Neural cell (in vitro differentiated cells): ENCODE results near the gene GABRG3. TPM values are rescaled to one million over a fixed set of nuclear protein-coding genes. Genes with fewer than 3 reads are reported as not detected.

Experiments used
- H2AFZ ChIP-seq: fragments of 200-600, 300-800 bp; sonication (generic), shearing (Covaris generic); 2 replicates; pipeline ENCODE4 v1.6.0; 2014; ENCODE audit warnings: low read depth, mild to moderate bottlenecking, antibody characterized with exemption, low read length, moderate library complexity
- H3F3A ChIP-seq: fragments of 200-600 bp; shearing (Covaris generic); 2 replicates; pipeline ENCODE4 v1.6.1; 2016; ENCODE audit warnings: mild to moderate bottlenecking, moderate library complexity, mixed read lengths, antibody characterized with exemption, low read length; ENCODE audit not compliant: insufficient read depth, poor library complexity, severe bottlenecking
- H3K27ac ChIP-seq: fragments of 200-600, 300-800 bp; sonication (generic), shearing (Covaris generic); 2 replicates; pipeline ENCODE4 v1.5.1; 2014; ENCODE audit warnings: mild to moderate bottlenecking, low read length, moderate library complexity
- H3K27me3 ChIP-seq: fragments of 300-800, 200-600 bp; sonication (generic), shearing (Covaris generic); 2 replicates; pipeline ENCODE4 v1.6.0; 2014; ENCODE audit warnings: mild to moderate bottlenecking, low read depth, low read length, moderate library complexity; ENCODE audit not compliant: insufficient read depth
- H3K36me3 ChIP-seq: fragments of 300-800, 200-600 bp; sonication (generic), shearing (Covaris generic); 2 replicates; pipeline ENCODE4 v1.5.1; 2014; ENCODE audit warnings: mild to moderate bottlenecking, antibody characterized with exemption, low read length, moderate library complexity; ENCODE audit not compliant: insufficient read depth
- H3K4me2 ChIP-seq: fragments of 300-800, 200-600 bp; sonication (generic), shearing (Covaris generic); 2 replicates; pipeline ENCODE4 v1.6.0; 2014; ENCODE audit warnings: mild to moderate bottlenecking, low read length
- H3K4me3 ChIP-seq: fragments of 300-800, 200-600 bp; sonication (generic), shearing (Covaris generic); 2 replicates; pipeline ENCODE4 v1.5.1; 2014; ENCODE audit warnings: mild to moderate bottlenecking, low read length, moderate library complexity
- H3K79me2 ChIP-seq: fragments of 200-600 bp; shearing (Covaris generic); replicated peaks from 2 replicates; pipeline ENCODE4 v1.6.0; 2014; ENCODE audit warnings: mild to moderate bottlenecking, low read length, moderate library complexity; ENCODE audit not compliant: insufficient read depth
- H3K9ac ChIP-seq: fragments of 300-800, 200-600 bp; sonication (generic), shearing (Covaris generic); 2 replicates; pipeline ENCODE4 v1.6.1; 2016; ENCODE audit warnings: mild to moderate bottlenecking, low read length, mixed read lengths
- H3K9me2 ChIP-seq: fragments of 200-600 bp; shearing (Covaris generic); 2 replicates; pipeline ENCODE4 v1.6.1; 2016; ENCODE audit warnings: mild to moderate bottlenecking, low read length, mixed read lengths; ENCODE audit not compliant: insufficient read depth
- H3K9me3 ChIP-seq: fragments of 200-600, 300-800 bp; sonication (generic), shearing (Covaris generic); 2 replicates; pipeline ENCODE4 v1.6.1; 2016; ENCODE audit warnings: mild to moderate bottlenecking, mixed run types, low read length, moderate library complexity, mixed read lengths
- H4K20me1 ChIP-seq: fragments of 200-600 bp; shearing (Covaris generic); 2 replicates; pipeline ENCODE4 v1.6.1; 2016; ENCODE audit warnings: mild to moderate bottlenecking, mixed run types; ENCODE audit not compliant: insufficient read depth
- CTCF ChIP-seq: fragments of 450-650 bp; IDR thresholded peaks from 2 replicates; pipeline ENCODE4 v1.5.1; 2014; ENCODE audit warnings: antibody characterized with exemption, mild to moderate bottlenecking, moderate library complexity; ENCODE audit not compliant: poor library complexity, severe bottlenecking
- EP300 ChIP-seq: fragments of 450-650 bp; conservative IDR thresholded peaks from 2 replicates; pipeline ENCODE4 v1.6.1; 2014; ENCODE audit warnings: antibody characterized with exemption, mild to moderate bottlenecking, moderate library complexity; ENCODE audit not compliant: poor library complexity, severe bottlenecking
- EZH2 ChIP-seq: fragments of 200-600, 300-800 bp; shearing (Covaris generic), sonication (generic); IDR thresholded peaks from 2 replicates; pipeline ENCODE4 v1.6.1; 2014; ENCODE audit warnings: antibody characterized with exemption, low read length, borderline replicate concordance, mild to moderate bottlenecking; ENCODE audit not compliant: insufficient read depth, poor library complexity, severe bottlenecking
- MXI1 ChIP-seq: fragments of 450-650 bp; conservative IDR thresholded peaks from 2 replicates; pipeline ENCODE4 v1.6.1; 2014; ENCODE audit warnings: antibody characterized with exemption, mild to moderate bottlenecking; ENCODE audit not compliant: poor library complexity, severe bottlenecking
- POLR2AphosphoS5 ChIP-seq: IDR thresholded peaks from 2 replicates; pipeline ENCODE4 v1.6.1; 2012
- RAD21 ChIP-seq: fragments of 450-650 bp; conservative IDR thresholded peaks from 2 replicates; pipeline ENCODE4 v1.6.1; 2014; ENCODE audit warnings: antibody characterized with exemption, mild to moderate bottlenecking, moderate library complexity
- REST ChIP-seq: IDR thresholded peaks from 2 replicates; pipeline ENCODE4 v1.6.1; 2012; ENCODE audit warnings: borderline replicate concordance
- SMC3 ChIP-seq: fragments of 450-650 bp; conservative IDR thresholded peaks from 2 replicates; pipeline ENCODE4 v1.6.1; 2014; ENCODE audit warnings: antibody characterized with exemption, mild to moderate bottlenecking, moderate library complexity; ENCODE audit not compliant: poor library complexity
- TAF1 ChIP-seq: IDR thresholded peaks from 2 replicates; pipeline ENCODE4 v1.6.1; 2012; ENCODE audit warnings: low read depth
- polyA plus RNA-seq: library from polyadenylated mRNA; depleted of rRNA; stranded (reverse); fragments of >200 nt; gene quantifications from 2 replicates; pipeline ENCODE4 v1.2.3, GENCODE V29; 2014

The GABRG3 gene
- polyA plus RNA-seq, 1 donor from 2014 or later, result 1.2 TPM

GRCh38 chr15:26926081-26926480, 44.9 kb upstream of the GABRG3 start:
- Histone ChIP-seq H2AFZ (no peak overlapping the region), H3K27ac (no peak overlapping the region), H3K4me3 (no peak overlapping the region), H3K9me2 (no peaks in the 10 kb centered on the region), H3K9me3 (no peaks in the 10 kb centered on the region), H3K79me2 (no peaks in the 10 kb centered on the region), H4K20me1 (no peaks in the 10 kb centered on the region), H3K4me2 (no peak overlapping the region), H3K27me3 (no peaks in the 10 kb centered on the region), H3K9ac (no peak overlapping the region), H3K36me3 (no peaks in the 10 kb centered on the region), H3F3A (no peaks in the 10 kb centered on the region)
- TF ChIP-seq REST, result no peak
- TF ChIP-seq CTCF, result no peak
- TF ChIP-seq SMC3, result no peak
- no peak for TF ChIP-seq POLR2AphosphoS5
- no peak for TF ChIP-seq MXI1
- no peak for TF ChIP-seq EZH2

- Histone ChIP-seq H2AFZ (no peak overlapping the region), H3K27me3 (no peaks in the 10 kb centered on the region), H3K9me2 (no peaks in the 10 kb centered on the region), H3K4me3 (no peak overlapping the region), H3K4me2 (no peak overlapping the region), H3K9me3 (no peaks in the 10 kb centered on the region), H3K79me2 (no peaks in the 10 kb centered on the region), H3K36me3 (no peaks in the 10 kb centered on the region), H3K9ac (no peak overlapping the region), H3K27ac (peak overlapping the region; percentile 17), H4K20me1 (no peaks in the 10 kb centered on the region), H3F3A (no peaks in the 10 kb centered on the region)
- no peak for TF ChIP-seq TAF1
- TF ChIP-seq RAD21, result no peak
- TF ChIP-seq EP300, result no peak
- no peak for TF ChIP-seq CTCF
- TF ChIP-seq EZH2, result no peak
- no peak for TF ChIP-seq SMC3
- TF ChIP-seq POLR2AphosphoS5, result no peak
- TF ChIP-seq REST, result no peak
- TF ChIP-seq MXI1, result no peak
Observed at GRCh38 chr15:26928051-26928450, 42.9 kb upstream of the GABRG3 start.
